GM19035 (cell line): ENCODE measurements around the gene ARHGEF37.
A peak's percentile ranks its signal among the peaks of the same experiment; 100 is the strongest.
"Not testable (repeated sequence)": the region's sequence is repeated elsewhere in the genome, so short reads cannot be mapped to it uniquely, and the experiment has no call there.

Source experiments
- ATAC-seq: cut with Tn5 transposase; IDR thresholded peaks from one replicate; pipeline ENCODE4 v1.9.1; 2021; ENCODE audit not compliant: unreplicated experiment

Gene ARHGEF37

DNA sequence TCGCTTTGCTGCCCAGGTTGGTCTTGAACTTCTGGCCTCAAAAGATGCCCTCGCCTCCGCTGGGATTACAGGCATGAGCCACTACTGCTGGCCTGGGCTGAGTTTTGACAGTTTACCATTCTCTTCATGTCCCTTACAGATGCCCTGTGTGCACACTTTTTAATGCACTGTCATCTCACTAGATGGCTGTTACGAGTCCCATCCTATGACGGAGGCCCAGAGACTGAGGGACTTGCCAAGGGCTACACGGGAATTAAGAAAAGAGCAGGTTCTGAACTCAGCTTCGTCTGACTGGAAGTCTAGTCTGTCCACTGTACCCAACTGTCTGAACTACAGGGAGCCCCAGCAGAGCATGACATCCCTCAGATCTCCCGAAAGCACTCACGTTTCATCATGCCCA is 63.9 kb downstream of the ARHGEF37 start:
- ATAC-seq: no peak

DNA sequence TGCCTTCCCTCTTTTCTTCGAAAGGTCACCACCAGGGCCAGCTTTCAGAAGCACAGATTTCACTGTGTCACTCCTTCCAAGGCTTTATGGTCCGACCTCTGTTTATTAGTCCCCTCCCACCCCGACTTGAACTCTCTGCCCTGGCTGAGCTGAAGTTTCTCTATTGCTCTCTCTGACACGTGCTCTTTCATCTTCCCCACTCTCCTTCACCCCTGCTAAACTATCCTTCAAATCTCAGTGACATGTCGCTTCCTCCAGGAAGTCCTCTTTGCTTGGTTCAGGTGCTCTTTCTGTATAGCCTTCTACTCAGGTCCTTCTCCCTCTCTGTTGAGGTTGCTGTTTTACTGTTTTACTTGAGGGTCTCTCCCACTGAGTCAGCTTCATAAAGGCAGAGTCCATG is 64.4 kb downstream of the ARHGEF37 start:
- ATAC-seq: no peak

DNA sequence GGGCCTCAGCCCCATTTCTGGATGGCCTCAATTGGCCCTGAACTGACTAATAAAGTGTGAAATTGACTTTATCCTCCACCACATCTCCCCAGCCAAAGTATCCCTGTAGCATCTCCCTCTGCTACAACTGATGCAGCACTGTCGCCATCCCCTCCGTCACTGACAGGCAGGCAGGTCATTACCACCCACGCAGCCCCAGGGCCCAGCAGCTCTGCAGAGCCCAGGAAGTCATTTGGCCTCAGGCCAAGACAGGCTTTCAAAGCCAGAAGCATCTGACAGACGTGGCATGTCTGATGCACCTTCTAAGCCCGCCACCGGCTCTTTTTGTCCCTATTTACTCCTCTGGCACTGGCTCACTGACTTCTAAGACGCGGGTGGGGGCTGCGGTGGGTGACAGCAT is 65.3 kb downstream of the ARHGEF37 start:
- no peak for ATAC-seq

DNA sequence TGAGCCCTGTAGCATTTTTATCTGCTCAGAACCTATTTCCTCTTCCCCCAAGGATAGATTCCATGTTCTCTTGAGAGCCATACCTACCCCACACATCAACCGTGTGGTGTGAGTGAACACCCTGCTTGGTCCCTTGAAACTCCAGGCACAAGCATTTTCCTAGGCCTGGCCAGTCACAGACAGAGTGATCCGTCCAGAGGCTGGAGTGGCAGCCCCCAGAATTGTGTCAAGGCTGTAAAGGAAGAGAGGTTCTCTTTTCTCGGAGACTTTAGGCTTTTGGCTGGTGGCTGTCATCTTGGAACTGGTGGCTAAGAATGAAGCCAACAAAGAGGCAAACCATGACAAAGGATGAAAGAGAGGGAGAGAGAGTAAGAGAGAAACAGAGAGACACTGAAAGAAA is 66.0 kb downstream of the ARHGEF37 start:
- ATAC-seq: no peak

DNA sequence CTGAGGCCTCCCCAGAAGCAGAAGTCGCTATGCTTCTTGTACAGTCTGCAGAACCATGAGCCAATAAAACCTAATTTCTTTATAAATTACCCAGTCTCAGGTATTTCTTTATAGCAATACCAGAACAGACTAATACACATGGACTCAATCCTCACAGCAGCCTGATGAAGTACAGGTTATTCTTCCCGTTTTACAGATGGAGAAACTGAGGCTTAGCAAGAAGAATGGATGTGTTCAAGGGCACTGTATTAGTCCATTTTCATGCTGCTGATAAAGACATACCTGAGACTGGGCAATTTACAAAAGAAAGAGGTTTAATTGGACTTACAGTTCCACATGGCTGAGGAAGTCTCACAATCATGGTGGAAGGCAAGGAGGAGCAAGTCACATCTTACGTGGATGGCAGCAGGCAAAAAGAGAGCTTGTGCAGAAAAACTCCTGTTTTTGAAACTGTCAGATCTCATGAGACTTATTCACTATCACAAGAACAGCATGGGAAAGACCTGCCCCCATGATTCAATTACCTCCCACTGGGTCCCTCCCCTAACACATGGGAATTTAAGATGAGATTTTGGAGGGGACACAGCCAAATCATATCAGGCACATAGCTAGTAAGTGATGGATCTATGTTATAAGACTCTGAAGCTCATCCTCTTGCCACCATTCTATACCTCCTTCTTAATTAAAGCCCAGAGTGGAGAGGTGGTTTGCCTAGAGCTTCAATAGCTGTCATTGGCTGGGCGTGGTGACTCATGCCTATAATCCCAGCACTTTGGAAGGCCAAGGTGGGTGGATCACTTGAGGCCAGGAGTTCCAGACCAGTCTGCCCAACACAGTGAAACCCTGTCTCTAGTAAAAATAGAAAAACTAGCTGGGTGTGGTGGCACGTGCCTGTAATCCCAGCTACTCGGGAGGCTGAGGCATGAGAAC is 67.4 kb downstream of the ARHGEF37 start:
- ATAC-seq: not testable (repeated sequence)

DNA sequence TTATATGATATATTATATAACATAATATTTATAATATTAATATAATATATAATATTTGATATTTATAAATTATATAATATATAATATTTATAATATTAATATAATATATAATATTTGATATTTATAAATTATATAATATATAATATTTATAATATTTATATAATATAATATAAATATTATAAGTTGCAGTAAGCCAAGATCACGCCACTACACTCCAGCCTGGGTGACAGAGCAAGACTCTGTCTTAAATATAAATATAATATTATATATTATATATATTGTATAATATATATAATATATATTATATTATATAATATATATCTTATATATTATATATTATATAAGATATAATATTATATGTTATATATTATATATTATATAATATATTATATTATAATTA is 68.4 kb downstream of the ARHGEF37 start:
- not testable (repeated sequence) for ATAC-seq

DNA sequence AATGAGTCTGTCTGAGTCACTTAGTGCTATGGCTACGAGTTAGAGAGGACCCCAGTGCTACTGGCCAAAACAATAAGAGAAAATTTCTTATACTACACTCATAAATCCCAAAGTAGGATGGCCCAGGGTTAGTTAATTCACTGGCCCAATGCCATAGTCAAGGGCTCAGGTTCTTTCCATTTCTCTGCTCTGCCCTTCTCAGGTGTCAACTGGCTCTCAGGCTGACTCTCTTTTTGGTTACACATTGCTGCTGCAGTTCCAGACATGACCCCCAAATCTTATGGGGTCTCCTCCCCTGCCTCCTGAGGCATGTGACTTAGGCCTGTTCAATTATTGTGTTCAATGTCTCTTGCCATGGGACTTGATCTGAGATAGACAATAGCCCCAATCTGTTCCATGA is 70.4 kb downstream of the ARHGEF37 start:
- ATAC-seq: no peak

DNA sequence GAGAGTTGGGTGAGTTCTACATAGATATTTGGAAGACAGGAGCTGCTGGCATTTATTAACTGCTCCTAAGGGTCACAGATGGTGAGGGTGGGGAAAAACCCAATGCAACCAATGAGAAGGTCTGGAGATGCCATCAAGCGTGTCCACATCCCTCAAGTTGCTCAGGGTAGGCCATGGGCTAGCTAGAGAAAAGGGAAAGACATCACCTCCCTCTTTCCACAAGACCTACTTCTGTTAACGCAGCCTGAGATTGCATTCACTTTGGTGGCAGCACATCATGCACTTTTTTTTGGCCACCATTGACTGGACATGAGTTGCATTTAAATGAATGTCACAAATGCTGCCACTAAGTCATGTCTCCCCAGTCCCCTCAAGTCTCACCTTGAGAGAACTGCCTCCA is 71.4 kb downstream of the ARHGEF37 start:
- no peak for ATAC-seq

DNA sequence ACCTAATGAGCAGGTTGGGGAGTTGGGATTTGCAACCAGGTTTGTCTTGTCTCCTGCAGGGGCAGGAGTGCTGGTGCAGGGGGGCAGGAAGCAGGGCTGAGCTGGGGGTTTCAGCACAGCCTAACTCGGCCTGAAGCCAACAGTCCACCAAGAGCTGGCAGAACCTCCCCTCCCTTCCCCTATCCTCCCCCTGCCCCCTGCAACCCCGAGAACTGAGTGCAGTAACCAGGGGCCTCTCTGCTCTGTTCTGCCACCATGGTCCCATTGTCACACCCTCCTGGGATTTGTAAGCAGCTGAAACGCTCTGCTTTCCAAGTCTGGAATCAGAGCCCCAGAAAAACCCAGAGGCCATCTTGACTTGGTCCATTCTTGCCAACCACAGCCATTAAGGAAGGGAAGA is 72.9 kb downstream of the ARHGEF37 start:
- no peak for ATAC-seq

DNA sequence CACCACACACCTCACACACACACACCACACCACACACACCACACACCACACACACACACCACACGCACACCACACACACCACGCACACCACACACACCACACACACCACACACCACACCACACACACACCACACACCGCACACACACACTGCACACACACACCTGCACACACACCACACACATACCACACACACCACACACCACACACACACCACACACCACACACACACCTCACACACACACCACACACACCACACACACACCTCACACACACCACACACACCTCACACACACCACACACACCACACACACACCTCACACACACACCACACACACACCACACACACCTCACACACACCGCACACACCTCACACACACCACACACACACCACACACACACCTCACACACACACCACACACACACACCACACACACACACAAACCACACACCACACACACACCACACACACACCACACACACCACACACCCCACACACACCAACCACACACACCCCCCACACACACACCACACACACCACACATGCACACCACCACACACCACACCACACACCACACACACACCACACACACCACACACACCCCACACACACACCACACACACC is 73.7 kb downstream of the ARHGEF37 start:
- no peak for ATAC-seq

DNA sequence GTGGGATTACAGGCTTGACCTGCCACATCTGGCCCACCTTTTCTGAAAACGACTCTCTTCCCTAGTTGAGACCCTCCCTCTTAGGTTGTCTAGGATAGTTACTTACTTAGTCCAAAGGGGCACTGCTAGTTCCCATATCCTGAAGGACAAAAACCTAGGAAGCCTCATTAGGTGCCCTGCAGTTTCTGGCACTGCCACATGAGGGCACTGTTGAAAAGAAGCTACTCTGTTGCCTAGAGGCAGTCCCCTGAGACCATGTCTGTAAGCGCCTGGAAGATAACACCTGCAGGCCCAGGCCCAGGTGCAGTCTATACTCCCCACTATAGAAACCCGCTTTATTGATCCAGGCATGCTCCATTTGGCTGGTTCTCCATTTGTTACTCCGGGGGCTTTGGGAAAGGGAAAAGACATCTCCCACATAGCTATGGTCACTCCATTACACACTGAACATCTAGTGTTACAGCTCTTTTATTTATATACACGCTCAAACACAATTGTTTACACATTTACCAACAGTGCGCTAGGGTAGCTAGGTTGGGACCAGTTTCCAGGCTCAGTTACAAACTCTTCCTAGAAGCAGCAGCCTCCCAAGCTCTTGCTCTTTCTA is 75.4 kb downstream of the ARHGEF37 start:
- ATAC-seq: no peak

DNA sequence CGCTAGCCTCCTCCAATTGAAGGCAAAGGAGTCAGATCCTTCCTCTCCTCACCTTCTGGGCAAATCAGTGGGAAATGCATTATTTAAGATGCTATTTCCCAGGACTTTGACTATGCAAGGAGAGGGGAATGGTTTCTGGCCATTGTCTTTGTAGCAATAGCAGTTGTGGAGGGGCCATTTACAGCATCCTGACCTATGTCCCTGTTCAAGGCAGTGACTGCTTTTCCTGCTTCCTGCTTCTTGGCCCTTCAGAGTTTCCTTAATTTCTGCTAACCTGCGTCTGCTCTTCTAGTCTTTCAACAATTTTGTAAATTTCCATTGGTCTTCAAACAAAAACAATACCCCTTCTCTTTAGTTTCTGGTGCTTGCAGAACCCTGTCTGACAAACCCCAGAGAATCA is 76.0 kb downstream of the ARHGEF37 start:
- no peak for ATAC-seq

DNA sequence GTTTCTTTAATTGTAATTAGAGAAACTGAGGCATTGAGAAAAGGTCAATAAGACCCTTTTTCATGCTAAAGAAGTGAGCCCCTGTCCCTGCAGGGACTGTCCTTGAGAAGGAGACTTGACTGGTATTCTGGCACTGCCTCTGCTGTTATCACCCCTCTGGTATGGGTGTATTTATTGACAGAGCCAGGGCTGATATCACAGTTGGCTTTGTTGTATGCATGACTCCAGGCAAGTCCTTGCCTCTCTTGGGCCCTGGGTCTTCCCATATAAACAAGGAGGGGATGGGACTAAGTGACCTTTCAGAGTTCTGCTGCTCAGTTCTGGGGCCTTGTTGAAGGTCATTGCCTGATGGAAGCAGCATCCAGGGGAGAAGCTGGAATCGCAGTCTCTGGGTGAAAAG is 77.0 kb downstream of the ARHGEF37 start:
- ATAC-seq: no peak

DNA sequence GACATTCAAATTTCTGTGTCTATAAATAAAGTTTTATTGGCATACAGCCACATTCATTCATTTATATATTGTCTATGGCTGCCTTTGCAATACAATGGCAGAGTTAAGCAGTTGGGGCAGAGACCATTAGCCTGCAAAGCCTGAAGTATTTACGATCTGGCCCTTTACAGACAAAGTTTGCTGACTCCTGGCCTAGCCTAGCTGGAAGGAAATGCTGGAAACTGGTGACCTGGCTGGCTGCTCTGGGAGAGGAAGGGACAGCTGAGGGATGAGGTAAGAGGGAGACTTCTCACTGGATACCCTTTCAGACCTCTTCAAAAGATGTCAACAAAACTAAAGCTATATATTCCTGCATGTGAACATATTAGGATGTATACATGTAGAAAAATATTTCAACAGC is 82.8 kb downstream of the ARHGEF37 start:
- ATAC-seq: no peak

DNA sequence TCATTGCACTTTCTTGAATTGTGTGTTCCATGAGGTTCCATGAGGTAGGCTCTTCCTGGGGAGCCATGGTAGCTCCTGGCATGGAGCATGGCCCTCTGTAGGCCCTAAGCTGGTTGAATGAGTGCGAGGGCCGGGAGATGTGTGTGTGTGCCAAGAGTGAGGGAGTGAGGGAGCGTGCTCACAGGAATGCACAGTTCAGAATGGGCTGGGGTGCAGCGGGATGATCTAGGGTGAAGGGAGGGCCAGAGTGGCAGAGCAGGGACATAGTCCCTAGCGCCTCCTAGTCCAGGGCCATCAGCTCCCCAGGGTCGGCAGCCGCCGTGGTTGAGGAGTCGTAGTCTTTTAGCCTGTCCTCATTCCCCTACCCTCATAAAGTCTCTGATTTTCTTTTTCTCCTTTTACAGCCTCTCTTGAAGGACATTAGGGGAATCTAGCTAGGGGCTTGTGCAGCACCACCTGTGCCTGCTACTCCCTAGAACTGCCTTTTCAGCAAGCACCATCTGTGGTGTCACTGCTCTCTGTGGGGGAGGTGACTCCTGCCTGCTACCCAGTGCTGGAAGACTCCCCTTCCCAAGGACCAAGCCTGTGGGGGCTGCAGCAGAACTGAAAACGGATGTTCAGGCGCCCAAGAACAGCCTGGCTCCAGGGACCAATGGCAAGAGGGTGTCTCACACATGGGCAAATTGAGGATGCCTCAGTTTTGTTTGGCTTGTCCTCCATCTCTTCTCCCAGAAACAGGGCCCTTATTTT is 83.5 kb downstream of the ARHGEF37 start:
- ATAC-seq: no peak

DNA sequence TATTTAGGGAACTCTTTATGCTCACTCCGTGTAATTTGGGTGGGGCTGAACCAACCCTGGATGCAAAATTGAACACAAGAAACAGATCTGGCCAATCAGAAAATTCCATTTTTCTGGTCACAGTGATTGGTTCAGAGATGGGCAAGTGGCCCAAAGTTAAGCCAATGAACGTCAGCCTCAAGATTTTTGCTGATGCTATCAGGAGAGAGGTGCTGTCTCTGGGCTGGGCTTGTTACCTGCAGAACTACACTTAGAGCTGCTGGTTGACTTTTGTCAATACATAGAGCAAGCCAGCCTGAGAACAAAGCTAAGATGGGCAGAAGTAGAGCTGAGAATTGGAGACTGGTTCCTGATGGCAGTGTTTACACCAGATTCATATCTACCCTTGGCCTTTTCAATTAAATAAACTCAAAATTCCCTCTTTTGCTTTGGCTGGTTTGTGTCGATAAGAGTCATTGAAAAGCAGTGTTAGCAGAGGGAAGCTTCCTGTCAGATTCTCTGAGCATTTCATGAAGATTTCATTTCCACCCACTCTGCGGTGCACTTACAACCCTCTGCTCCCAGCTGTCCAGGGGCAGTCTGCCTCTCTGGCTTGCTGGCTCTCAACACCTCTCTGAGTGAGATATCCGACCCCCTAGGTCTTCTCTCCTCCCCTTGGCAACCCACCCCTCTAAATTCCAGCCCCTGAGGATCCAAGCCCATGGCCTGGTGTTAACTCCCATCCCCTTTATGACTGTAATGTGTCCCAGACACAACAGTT is 84.3 kb downstream of the ARHGEF37 start:
- ATAC-seq: no peak

DNA sequence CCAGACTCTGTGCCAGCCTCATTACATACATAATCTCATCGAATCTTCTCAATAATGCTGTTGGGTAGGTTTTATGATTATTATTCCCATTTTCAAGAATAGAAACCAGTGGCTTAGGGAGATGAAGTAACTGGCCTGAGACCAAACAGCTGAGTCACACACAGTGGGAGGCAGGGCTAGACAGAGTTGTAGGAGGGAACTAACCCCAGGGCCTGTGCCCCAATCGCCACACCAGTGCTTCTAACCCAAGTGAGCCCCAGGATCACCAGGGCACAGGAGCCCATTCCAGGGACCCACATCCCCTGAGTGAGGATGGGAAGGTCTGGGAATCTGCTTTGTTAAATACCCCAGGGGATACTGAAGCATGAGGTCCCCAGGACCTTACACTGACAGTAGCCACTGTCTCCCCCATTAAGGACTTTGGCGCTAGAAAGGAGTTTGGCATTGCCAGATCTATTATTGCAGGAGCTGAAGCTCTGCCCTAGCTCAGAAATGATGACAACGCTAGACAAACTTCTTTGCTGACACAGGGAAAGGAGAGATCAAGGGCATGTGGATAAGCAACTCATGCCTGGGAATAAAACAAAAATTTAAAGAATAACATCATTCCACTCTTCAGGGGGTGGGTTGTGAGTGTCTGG is 85.0 kb downstream of the ARHGEF37 start:
- ATAC-seq: no peak

DNA sequence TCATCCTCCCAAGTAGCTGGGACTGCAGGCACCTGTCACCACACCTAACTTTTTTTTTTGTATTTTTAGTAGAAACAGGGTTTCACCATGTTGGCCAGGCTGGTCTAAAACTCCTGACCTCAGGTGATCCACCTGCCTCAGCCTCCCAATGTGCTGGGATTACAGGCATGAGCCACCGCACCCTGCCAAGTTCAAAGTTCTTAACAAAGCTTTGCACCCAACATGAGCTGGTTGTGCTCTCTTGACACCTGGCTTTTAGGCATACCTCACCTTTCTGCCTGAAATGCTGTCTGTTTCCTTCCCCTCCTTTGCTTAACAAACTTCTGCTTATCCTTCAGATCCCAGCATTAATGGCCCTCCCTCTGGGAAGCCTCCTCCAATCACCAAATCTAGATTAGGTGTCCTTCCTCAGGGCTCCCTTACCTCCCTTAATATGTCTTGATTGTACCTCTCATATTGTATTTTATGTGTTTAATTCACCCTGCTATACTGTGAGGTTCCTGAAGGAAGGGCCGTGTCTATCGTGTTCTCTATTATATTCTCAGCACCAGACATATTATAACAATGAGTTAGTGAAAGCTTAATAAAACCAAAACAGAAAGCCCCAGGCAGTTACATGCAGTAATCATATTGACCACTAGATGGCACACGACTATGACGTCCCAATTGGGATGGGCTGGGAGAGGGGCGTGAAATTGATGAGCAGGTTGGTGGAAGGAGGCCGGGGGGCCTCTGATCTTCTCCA is 86.0 kb downstream of the ARHGEF37 start:
- peak; percentile 73 for ATAC-seq

DNA sequence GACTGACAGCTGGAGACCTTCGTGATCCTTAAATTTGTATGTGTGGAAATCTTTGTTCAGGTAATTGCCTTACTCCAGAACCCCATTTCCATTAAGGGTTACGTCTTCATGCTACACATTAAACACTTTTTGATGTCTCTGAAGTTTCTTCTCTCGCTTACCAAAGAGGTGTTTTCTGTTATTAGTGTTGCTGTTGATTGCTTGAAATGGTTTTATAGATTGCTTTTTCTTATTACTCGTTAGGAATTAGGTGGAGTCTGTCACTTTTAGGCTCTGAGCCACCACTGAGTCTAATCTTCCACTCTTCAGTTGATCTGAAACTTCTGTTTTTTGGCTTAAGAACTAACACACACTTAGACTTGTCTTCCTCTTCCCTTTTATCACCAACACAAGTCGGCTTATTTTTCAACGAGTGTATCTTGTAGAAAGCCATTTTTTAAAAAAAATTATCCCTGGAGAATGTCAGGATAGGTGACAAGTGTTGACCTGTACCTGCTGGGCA is 86.6 kb downstream of the ARHGEF37 start:
- peak; percentile 10 for ATAC-seq
